HG03025 (cell line): ENCODE results near the gene FKRP.
"Not testable (repeated sequence)": the region's sequence is repeated elsewhere in the genome, so short reads cannot be mapped to it uniquely, and the experiment has no call there.

ENCODE experiments used
- ATAC-seq: cut with Tn5 transposase; IDR thresholded peaks from one replicate; pipeline ENCODE4 v1.9.1; 2021; ENCODE audit warnings: mild to moderate bottlenecking, moderate library complexity; ENCODE audit not compliant: unreplicated experiment, low FRiP score

The FKRP gene

GRCh38 chr19:46755853-46756543 lies 10.1 kb downstream of the FKRP start:
- no peak for ATAC-seq

- no peak for ATAC-seq
These were observed 10.7 kb downstream of the FKRP start for GRCh38 chr19:46756544-46756888.

- ATAC-seq, result no peak
These were observed 13.3 kb downstream of the FKRP start for GRCh38 chr19:46759206-46759605.

- ATAC-seq, result no peak
These were observed 14.0 kb downstream of the FKRP start for GRCh38 chr19:46759817-46760333.

GRCh38 chr19:46760363-46760762 lies 14.5 kb downstream of the FKRP start:
- no peak for ATAC-seq

GRCh38 chr19:46760897-46761296 lies 15.0 kb downstream of the FKRP start:
- not testable (repeated sequence) for ATAC-seq

- no peak for ATAC-seq
These were observed 15.6 kb downstream of the FKRP start for GRCh38 chr19:46761418-46761831.

GRCh38 chr19:46762245-46762890 lies 16.5 kb downstream of the FKRP start:
- no peak for ATAC-seq

GRCh38 chr19:46764817-46765291 lies 19.0 kb downstream of the FKRP start:
- no peak for ATAC-seq

GRCh38 chr19:46766569-46767317 lies 20.9 kb downstream of the FKRP start:
- no peak for ATAC-seq

- ATAC-seq, result not testable (repeated sequence)
These were observed 22.9 kb downstream of the FKRP start for GRCh38 chr19:46768746-46769145.

- no peak for ATAC-seq
These were observed 26.5 kb downstream of the FKRP start for GRCh38 chr19:46772170-46773017.

- ATAC-seq, result no peak
These were observed 27.2 kb downstream of the FKRP start for GRCh38 chr19:46773018-46773399.

GRCh38 chr19:46775642-46776258 lies 29.9 kb downstream of the FKRP start:
- no peak for ATAC-seq

GRCh38 chr19:46776927-46777911 lies 31.4 kb downstream of the FKRP start:
- no peak for ATAC-seq

- ATAC-seq, result not testable (repeated sequence)
These were observed 32.2 kb downstream of the FKRP start for GRCh38 chr19:46777956-46778645.

GRCh38 chr19:46782355-46783019 lies 36.6 kb downstream of the FKRP start:
- no peak for ATAC-seq

GRCh38 chr19:46783670-46784069 lies 37.8 kb downstream of the FKRP start:
- no peak for ATAC-seq
